T-helper 1 cell (primary cell): Measurements from ENCODE around the gene IRF2BP2.

Source experiments
- DNase-seq, 5 donors: peaks; one replicate each; pipeline ENCODE4 v3.0.0-alpha.2; 2012 to 2020

IRF2BP2 gene

GRCh38 chr1:234633246-234634003, 23.4 kb upstream of the IRF2BP2 start:
- DNase-seq: no peak

DNA sequence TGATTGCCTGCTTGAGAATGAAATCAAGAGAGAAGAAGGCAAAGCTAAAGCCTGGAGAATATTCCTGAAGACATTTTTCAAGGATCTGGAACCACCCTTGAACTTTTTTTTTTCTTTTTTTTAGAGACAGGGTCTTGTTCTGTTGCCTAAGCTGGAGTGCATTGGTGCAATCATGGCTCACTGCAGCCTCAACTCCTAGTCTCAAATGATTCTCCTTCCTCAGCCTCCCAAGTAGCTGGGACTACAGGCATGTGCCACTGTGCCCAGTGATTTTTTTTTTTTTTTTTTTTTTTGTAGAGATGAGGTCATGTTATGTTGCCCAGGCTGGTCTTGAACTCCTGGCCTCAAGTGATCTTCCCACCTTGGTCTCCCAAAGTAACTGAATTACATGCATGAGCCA, 22.2 kb upstream of the IRF2BP2 start:
- DNase-seq: no peak

GRCh38 chr1:234631721-234632125, 21.7 kb upstream of the IRF2BP2 start:
- no peak for DNase-seq

GRCh38 chr1:234629026-234629425, 19.0 kb upstream of the IRF2BP2 start:
- DNase-seq: peak in 1 of 5 donors; percentile 33

DNA sequence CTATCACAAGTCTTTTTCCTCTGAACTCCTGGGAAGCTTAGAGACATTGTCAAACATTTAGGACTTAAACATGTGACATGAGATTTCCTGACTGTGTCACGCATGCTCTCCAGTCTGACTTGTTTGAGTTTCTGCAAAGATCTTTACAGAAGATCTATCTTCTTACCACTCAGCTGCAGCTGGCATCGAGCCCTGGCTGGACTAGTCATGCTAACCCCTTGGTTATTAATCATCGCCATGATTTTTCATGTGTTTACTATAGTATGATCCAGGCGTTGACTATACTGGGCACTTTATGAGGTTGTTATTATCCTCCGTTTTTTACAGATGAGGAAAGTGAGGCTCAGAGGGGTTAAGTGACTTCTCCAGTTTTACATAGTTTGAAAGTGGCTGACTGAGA, 18.1 kb upstream of the IRF2BP2 start:
- no peak for DNase-seq

DNA sequence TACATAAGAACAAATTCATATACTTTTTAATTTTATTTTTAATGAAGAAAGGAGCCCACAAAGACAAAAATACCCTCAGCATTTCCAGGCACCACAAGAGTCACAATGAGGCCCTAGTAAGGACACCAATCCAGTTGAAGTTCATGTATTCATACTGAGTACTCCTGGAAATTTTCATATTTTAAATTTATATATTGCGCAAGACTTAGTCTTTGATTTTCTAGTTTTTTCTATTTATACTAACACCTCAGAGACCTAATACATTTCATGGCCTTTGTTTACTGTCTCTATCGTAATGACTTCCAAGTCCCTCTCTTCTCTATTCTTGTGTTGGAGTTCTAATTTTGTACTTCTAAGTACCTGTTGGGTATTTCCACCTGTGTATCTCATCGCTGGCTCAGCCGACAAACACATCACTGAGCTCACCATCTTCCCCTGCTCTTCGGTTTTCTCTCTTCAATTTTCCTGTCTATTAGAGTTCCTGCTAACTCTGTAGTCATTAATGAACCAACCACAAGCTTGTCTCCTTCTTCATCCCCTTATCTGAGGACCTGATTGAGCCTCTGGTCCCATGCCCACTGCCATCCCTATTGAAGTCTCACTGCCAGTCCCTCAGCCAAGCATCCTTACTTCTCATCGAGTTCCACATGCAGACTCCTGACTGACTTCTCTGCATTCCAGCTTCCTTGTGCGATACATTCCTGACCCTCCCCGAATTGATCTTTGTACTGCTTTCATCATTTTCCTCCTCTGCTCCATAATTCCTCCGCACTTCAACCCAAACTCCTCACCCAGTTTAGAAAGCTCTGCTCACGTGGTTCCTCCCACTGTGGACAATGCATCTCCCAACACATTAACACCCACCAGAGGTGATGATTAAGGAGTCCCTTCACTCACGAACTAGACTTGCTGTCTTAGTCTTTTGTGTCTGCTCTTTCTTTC, 17.3 kb upstream of the IRF2BP2 start:
- DNase-seq: no peak

- DNase-seq: no peak
These were observed 16.4 kb upstream of the IRF2BP2 start for GRCh38 chr1:234626391-234626790.

- DNase-seq: no peak
These were observed 14.7 kb upstream of the IRF2BP2 start for GRCh38 chr1:234624724-234625117.

DNA sequence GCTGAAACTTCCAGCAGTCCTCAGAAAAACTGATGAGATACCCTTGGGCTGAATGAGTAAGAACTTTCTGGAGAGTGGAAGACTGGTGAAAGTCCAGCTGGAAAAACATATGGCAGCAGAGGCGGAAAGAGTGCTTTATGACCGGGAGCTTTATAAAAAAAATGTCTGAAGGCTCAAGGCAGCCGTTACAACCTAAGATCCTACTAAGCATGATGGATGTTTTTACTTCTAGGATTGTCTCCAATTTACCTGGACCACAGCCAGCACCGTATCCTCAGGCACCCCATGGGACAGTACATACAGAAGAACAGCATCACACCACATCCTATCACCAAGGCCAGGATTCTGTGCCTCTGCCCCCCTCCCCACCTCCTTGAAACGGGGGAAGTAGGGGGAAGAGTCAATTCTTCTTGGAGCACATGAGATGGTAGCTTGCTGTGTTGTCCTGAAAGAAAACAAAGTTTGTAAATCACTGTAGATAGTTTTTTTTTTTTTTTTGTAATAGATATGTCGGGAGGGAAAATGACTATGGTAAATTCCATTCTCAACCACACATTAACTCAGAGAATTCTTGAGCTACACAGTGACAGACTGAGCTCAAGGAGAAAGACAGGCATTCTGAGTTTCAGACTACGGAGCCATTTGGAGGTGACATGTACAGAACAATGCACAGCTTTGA, 11.8 kb upstream of the IRF2BP2 start:
- DNase-seq: no peak

DNA sequence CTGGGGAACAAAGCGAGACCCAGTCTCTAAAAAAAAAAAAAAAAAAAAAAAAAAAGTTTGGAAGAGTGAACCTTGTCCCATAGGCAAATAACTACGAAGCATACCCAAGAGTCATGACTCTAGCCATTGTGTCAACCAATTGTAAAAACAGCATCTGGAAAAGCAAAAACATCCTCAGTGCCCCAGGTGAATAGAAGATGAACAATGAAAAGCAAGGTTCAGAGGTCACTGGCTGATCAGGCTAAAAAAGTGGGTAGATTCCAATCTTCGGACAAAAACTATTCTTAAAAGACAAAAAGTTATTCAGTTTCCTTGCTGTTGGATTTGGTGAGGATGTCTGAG, 11.1 kb upstream of the IRF2BP2 start:
- DNase-seq: no peak

DNA sequence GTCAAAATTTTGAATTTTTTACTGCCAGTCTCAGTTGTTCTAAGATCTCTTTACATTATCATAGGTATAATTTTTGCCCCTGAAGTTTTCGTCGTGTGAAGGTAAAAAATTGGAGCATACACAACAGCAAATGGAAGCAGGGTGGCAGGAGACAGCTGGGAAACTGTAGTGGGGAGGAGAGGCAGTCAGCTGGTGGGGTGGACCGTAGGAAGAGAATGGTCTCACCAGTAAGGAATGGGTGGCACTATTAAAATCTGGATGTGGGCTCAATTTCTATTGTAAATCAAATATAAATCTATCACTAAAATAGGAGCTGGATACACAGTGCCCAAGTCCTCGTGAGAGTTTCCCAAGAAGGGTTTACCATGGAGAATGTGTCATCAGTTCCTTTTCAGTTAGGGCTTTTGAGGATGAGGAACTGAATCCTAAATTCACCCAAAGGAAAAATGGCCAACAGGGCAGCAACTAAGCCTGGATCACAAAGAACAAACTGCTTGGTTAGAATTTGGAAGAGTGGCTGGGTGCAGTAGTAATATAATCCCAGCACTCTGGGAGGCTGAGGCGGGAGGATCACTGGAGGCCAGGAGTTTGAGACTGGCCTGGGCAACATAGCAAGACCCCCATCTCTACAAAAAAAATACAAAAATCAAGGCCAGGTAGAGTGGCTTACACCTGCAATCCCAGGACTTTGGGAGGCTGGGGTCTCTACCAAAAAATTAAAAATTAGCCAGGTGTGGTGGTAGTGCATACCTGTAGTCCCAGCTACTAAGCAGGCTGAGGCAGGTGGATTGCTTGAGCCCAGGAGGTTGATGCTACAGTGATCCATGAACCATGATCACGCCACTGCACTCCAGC, 10.5 kb upstream of the IRF2BP2 start:
- no peak for DNase-seq

DNA sequence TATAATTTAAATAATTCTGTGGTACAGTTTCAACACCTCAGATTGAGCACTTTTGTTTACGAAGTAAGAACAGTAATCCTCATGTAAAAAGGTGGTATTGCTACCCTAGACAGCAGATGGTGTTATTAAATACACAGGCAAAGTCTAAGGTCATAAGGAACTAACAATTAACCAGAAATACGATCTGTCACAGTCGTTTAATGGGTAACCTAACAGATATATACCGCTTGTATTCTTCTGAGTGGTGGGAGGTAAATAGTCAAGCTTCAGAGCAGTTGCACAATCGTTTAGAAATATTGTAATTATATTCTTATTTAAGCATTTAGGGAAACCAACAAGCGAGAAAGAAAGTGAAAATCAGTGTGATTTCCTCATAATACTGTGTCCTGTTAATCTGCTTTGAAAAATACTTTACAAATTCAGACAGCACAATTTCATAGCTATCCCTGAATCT, 9.8 kb upstream of the IRF2BP2 start:
- no peak for DNase-seq

- no peak for DNase-seq
These were observed 9.1 kb upstream of the IRF2BP2 start for GRCh38 chr1:234619071-234619480.

DNA sequence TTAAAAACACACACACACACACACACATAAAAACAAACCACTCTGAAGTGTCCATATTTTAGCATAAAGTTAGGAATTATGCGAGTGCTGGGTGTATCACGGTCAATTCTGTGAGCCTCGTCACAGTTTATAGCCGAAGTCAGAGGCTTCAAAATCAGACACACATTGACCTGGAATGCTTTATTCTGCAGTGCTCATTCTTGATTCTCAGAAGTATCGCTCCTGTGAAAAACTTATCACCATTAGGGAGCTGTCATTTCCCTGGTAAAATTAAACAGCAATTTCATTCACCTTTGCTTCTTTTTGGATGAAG, 8.7 kb upstream of the IRF2BP2 start:
- DNase-seq: no peak

DNA sequence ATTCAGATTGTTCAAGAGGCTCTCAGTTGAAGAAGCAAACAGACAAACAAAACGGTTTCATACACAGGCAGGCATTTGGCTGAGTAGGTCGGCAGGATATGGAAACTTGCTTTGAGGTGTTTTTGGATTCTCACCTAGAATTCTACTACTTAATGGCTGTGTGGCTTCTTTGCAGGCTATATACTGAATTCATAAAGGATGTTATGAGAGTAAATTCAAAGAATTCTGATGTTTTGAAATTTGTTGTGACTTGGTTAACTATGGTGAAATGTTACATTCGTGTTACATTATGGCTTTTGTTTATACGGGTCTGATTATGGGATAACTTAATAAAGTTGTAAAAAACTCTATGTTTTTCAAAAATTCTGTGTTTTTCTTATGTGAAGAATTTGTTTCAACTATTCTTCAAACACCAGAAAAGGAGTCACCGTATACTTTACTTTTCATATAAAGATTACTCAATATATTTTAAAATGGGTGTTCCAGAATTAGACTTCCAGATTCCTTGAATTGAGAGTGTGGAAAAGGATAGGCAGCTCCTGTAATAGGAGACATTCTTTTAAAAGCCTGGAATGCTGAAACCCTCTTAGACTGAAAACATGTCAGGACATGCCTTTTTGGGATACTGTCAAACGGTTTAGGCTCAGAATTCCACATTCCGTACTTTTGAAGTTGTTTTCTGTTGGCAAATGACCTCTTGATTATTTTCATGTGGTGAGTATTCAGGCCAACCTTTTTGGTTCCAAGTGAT, 8.2 kb upstream of the IRF2BP2 start:
- peak in 1 of 5 donors; percentile 38 for DNase-seq

- no peak for DNase-seq
These were observed 7.4 kb upstream of the IRF2BP2 start for GRCh38 chr1:234617131-234617985.

DNA sequence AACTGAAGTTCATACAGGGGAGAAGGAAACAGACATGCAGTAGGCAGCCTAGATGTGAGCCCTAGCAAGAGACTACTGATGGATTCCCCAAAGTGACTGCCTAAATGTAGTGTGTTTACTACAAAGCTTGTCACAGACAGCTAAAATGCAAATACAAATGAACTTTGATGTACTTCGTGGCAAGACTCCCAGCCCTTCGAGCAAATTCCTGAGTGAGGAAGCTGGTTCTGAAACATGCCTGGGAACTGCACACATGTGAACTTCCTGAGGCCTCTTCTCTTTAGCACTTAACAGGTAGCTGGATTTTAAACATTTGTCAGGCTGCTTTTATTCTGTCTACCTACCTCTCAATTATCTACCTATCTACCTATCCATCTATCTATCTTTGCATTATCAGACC, 6.7 kb upstream of the IRF2BP2 start:
- no peak for DNase-seq

DNA sequence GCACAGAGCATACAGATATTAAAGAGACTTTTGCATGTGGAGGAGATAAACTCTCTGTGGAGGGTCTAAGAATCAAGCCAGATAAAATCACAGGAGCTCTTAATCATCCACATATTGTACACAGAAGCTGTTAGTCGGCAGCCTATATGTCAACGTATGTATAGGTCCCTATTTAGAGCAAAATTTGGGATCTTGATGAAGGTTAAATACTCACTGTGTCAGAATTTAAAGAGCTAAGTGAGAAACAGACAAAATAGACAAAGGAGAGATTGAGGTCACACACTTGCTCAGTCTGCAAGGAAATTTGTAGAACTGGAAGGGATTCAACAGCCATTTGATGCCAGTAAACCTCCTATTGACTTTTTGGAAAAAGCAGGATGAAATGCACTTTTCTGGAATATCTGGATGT, 4.1 kb upstream of the IRF2BP2 start:
- DNase-seq: no peak

- peak in 1 of 5 donors; percentile 32 for DNase-seq
These were observed 3.3 kb upstream of the IRF2BP2 start for GRCh38 chr1:234613128-234613875.
